ENCODE results near the gene NATD1. TPM values are rescaled to one million over a fixed set of nuclear protein-coding genes. Genes with fewer than 3 reads are reported as not detected.

NATD1 gene
- total and polyA plus RNA-seq, 2 experiments from 2014 or later = 5.0 to 6.7 TPM

DNA sequence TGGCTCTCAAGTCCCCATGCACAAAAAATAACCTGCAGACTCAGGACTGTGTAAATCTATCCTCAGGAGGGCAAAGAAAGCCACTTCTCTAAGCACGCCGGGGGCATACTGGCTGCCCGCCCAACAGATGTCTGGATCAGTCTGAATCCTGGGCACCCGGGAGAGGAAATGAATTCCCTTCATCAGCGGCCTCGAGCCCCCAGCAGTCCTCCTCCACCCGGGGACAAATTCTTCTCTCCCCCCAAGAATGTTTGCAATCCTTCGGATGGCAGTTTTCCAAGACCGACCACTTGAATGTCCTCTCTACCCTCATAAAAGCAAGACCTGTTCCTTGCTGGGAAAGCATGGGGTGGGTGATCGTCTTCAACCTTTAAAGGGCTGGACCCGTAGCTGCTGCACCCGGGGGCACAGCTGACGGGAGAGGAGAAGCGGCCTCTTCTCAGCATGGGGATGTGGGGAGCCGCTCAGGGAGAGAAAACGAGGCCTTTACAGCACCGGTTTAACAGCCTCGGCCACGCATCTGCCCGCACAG, 21.9 kb upstream of the NATD1 start:
- H2AFZ ChIP-seq = peak overlapping the region; percentile 94
- H3K27me3 ChIP-seq = no peaks in the 10 kb centered on the region
- peak overlapping the region; percentile 53 for H3K4me3 ChIP-seq
- peaks cover 6% of the 10 kb centered on the region for H3K4me1 ChIP-seq (ENCODE audit: insufficient read depth)
- peak overlapping the region; percentile 89 for H3K4me2 ChIP-seq
- H3K9me2 ChIP-seq (replicated peaks; ENCODE audit: insufficient read depth) = no peaks in the 10 kb centered on the region
- TF ChIP-seq EZH2 (IDR thresholded peaks at IDR 0.05; ENCODE audit: borderline replicate concordance) (no peak), EZH2phosphoT487 (IDR thresholded peaks at IDR 0.05; ENCODE audit: low read depth, severe bottlenecking, unreplicated experiment) (no peak)
- TF ChIP-seq, protein P1, sequence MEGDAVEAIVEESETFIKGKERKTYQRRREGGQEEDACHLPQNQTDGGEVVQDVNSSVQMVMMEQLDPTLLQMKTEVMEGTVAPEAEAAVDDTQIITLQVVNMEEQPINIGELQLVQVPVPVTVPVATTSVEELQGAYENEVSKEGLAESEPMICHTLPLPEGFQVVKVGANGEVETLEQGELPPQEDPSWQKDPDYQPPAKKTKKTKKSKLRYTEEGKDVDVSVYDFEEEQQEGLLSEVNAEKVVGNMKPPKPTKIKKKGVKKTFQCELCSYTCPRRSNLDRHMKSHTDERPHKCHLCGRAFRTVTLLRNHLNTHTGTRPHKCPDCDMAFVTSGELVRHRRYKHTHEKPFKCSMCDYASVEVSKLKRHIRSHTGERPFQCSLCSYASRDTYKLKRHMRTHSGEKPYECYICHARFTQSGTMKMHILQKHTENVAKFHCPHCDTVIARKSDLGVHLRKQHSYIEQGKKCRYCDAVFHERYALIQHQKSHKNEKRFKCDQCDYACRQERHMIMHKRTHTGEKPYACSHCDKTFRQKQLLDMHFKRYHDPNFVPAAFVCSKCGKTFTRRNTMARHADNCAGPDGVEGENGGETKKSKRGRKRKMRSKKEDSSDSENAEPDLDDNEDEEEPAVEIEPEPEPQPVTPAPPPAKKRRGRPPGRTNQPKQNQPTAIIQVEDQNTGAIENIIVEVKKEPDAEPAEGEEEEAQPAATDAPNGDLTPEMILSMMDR (IDR thresholded peaks at IDR 0.05; ENCODE audit: poor library complexity) = no peak
- H3K36me3 ChIP-seq (replicated peaks; ENCODE audit: insufficient read depth, low read depth) = no peaks in the 10 kb centered on the region
- H3K79me2 ChIP-seq = no peaks in the 10 kb centered on the region
- no peaks in the 10 kb centered on the region for H4K20me1 ChIP-seq (ENCODE audit: insufficient read depth, poor library complexity, severe bottlenecking)
- 29% methylated on average over 20 of the region's 20 CpGs for WGBS (ENCODE audit: low lambda C conversion rate, missing lambda C conversion rate)
- peak overlapping the region; percentile 30 for H3K27ac ChIP-seq
- peak; percentile 22 for DNase-seq (ENCODE audit: low spot score)
- H3K9me3 ChIP-seq (ENCODE audit: low read depth) = no peaks in the 10 kb centered on the region

DNA sequence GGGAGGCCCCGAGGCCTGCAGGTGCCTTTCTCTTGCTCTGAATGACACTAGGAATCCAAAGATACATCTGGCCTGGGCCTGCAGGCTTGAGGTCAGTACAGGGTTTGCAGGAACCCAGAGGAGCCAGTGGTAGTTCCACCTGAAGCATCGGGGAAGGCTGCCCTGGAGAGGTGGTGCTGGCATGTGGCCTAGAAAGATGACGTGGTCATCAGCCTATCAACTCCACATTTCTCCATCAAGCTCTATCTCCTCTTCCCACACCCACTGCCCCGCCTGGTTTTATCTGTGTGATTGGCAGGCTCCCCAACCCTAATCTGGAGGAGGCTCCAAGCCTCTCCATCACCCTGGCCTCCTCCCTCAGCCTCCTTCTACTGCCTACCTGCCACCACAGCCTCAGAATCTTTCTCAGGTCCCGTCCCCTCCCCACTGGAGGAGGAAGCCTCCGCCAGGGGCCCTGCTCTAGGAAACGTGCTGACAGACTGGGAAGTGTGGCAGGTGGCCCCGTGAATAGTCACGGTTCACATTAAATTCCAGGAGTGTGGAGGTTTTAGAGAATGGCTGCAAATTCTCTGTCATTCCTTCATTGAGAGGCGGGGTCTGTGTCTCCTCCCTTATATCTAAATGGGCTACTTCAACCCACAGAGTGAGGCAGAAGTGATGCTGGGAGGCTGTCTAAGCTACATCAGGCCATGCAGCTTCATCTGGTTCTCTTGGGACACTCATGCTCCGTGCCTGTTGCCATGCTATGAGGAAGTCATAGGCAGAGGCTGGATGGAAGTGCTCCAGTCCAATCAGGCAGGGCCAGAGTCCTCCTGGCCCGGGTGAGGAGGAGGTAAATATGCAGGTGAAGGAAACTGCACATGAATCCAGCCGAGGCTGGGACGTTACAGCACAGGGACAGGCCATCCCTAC, 19.9 kb upstream of the NATD1 start:
- Histone ChIP-seq H3K27me3 (no peaks in the 10 kb centered on the region), H3K36me3 (replicated peaks; ENCODE audit: insufficient read depth, low read depth) (no peaks in the 10 kb centered on the region), H3K4me2 (no peak overlapping the region), H3K79me2 (no peaks in the 10 kb centered on the region), H3K27ac (no peak overlapping the region), H3K9me3 (ENCODE audit: low read depth) (no peaks in the 10 kb centered on the region), H3K9me2 (replicated peaks; ENCODE audit: insufficient read depth) (no peaks in the 10 kb centered on the region), H3K4me1 (ENCODE audit: insufficient read depth) (peaks cover 6% of the 10 kb centered on the region), H3K4me3 (no peak overlapping the region), H2AFZ (no peak overlapping the region), H4K20me1 (ENCODE audit: insufficient read depth, poor library complexity, severe bottlenecking) (no peaks in the 10 kb centered on the region)
- no peak for DNase-seq (ENCODE audit: low spot score)
- WGBS (ENCODE audit: low lambda C conversion rate, missing lambda C conversion rate) = 84% methylated on average over 14 of the region's 14 CpGs
- TF ChIP-seq EZH2phosphoT487 (IDR thresholded peaks at IDR 0.05; ENCODE audit: low read depth, severe bottlenecking, unreplicated experiment) (no peak), EZH2 (IDR thresholded peaks at IDR 0.05; ENCODE audit: borderline replicate concordance) (no peak)
- TF ChIP-seq, protein P1 (IDR thresholded peaks at IDR 0.05; ENCODE audit: poor library complexity) = no peak

DNA sequence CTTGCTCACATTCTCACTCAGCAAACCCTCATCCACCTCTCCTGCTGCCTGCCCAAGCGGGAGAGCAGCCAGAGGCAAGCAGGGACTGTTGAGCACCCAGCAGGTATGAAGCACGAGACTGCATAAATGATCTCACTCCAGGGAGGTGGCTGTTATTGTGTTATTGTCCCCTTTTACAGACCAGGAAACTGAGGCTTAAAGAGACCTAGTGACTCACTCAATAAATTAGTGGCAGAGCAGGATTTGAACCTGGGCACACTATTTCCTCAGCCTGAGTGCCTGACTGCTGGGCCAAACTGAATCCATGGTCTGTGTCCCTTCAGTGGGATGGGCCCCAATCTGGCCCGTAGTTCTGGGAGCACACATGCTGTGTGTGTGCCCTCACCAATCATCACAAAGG, 19.0 kb upstream of the NATD1 start:
- no peak for DNase-seq (ENCODE audit: low spot score)
- no peak for TF ChIP-seq EZH2 (IDR thresholded peaks at IDR 0.05; ENCODE audit: borderline replicate concordance)
- TF ChIP-seq EZH2phosphoT487 (IDR thresholded peaks at IDR 0.05; ENCODE audit: low read depth, severe bottlenecking, unreplicated experiment) = no peak
- TF ChIP-seq, protein P1 (IDR thresholded peaks at IDR 0.05; ENCODE audit: poor library complexity) = no peak
- no peak overlapping the region for H3K4me2 ChIP-seq
- whole genome bisulfite sequencing (ENCODE audit: low lambda C conversion rate, missing lambda C conversion rate) = 88% methylated on average over 3 of the region's 3 CpGs
- H3K79me2 ChIP-seq = no peaks in the 10 kb centered on the region
- H2AFZ ChIP-seq = no peak overlapping the region
- no peaks in the 10 kb centered on the region for H3K9me2 ChIP-seq (replicated peaks; ENCODE audit: insufficient read depth)
- H3K4me3 ChIP-seq = no peak overlapping the region
- H3K27me3 ChIP-seq = no peaks in the 10 kb centered on the region
- H3K9me3 ChIP-seq (ENCODE audit: low read depth) = no peaks in the 10 kb centered on the region
- peaks cover 6% of the 10 kb centered on the region for H3K4me1 ChIP-seq (ENCODE audit: insufficient read depth)
- H3K36me3 ChIP-seq (replicated peaks; ENCODE audit: insufficient read depth, low read depth) = no peaks in the 10 kb centered on the region
- no peak overlapping the region for H3K27ac ChIP-seq
- H4K20me1 ChIP-seq (ENCODE audit: insufficient read depth, poor library complexity, severe bottlenecking) = no peaks in the 10 kb centered on the region

Data from hepatocyte (in vitro differentiated cells).